ENCODE data around the gene BAZ2B. TPM values are rescaled to one million over a fixed set of nuclear protein-coding genes. Genes with fewer than 3 reads are reported as not detected.

The BAZ2B gene
- total and polyA plus RNA-seq, 7 experiments from 2014 or later, result 9.9 to 57.4 (median 15.3) TPM

Other genes with a start within 250 kb of the BAZ2B start
- gene MARCHF7, start 96.0 kb upstream of the BAZ2B start, total RNA-seq, result 100 to 1,000 TPM in 2 of 5 experiments, 10 to 100 TPM in 3; 64.3 to 120 (median 80.2) TPM
- 100 to 1,000 TPM; 187 to 210 TPM for gene MARCHF7, start 96.0 kb upstream of the BAZ2B start, polyA plus RNA-seq
- gene CD302, start 181.7 kb upstream of the BAZ2B start, total RNA-seq, result 10 to 100 TPM in 1 of 5 experiments, 1 to 10 TPM in 3, under 1 TPM in 1; 0.63 to 30.5 (median 1.3) TPM
- gene CD302, start 181.7 kb upstream of the BAZ2B start, polyA plus RNA-seq, result under 1 TPM; 0.35 to 0.47 TPM

Data from naive thymus-derived CD4-positive, alpha-beta T cell (primary cell).